Ascending aorta (tissue), 2 donors: ENCODE results near the gene PLPP3. TPM values are rescaled to one million over a fixed set of nuclear protein-coding genes. Genes with fewer than 3 reads are reported as not detected.
A peak's percentile ranks its signal among the peaks of the same experiment; 100 is the strongest.

Experiments
- DNase-seq, 2 donors: peaks; one replicate each; pipeline ENCODE4 v3.0.0-alpha.2; 2019; ENCODE audit warnings: low spot score in 2 of 2
- H3K27ac ChIP-seq, 2 donors: fragments of 200-600 bp; sonication (generic); one replicate each; pipeline ENCODE4 v1.5.1; 2016 to 2017; ENCODE audit warnings: mild to moderate bottlenecking in 1 of 2
- H3K27me3 ChIP-seq: fragments of 200-600 bp; sonication (generic); one replicate; pipeline ENCODE4 v1.5.1; 2017
- H3K36me3 ChIP-seq, 2 donors: fragments of 200-600 bp; sonication (generic); one replicate each; pipeline ENCODE4 v1.5.1; 2016
- H3K4me1 ChIP-seq, 2 donors: fragments of 200-600 bp; sonication (generic); one replicate each; pipeline ENCODE4 v1.5.1; 2016 to 2017; ENCODE audit warnings: mild to moderate bottlenecking in 1 of 2
- H3K4me3 ChIP-seq, 2 donors: fragments of 200-600 bp; sonication (generic); one replicate each; pipeline ENCODE4 v1.5.1; 2016 to 2017; ENCODE audit warnings: mild to moderate bottlenecking in 1 of 2
- H3K9me3 ChIP-seq, 2 donors: fragments of 200-600 bp; sonication (generic); one replicate each; pipeline ENCODE4 v1.5.1; 2016
- intact Hi-C: fragments of 100-400 bp; cut with DNase I; formaldehyde crosslinking; loops from one replicate; pipeline ENCODE4 v1.15.1; 2023
- total RNA-seq: library from RNA; depleted of rRNA; stranded (reverse); fragments of >200 nt; gene quantifications from one replicate; pipeline ENCODE4 v1.1.0, GENCODE V29; 2016
- TF ChIP-seq, protein P1 (sequence below), 3 experiments: fragments of 200-600 bp in 2 of 3; fragments of 450-650 bp in 1 of 3; sonication (generic) in 2 of 3; IDR thresholded peaks; one replicate each; pipeline ENCODE4 v1.5.1; 2016 to 2019; ENCODE audit warnings: antibody characterized with exemption in 3 of 3, mild to moderate bottlenecking in 1 of 3, moderate library complexity in 1 of 3

PLPP3 gene
- total RNA-seq, 1 donor from 2014 or later: 87.7 TPM

DNA sequence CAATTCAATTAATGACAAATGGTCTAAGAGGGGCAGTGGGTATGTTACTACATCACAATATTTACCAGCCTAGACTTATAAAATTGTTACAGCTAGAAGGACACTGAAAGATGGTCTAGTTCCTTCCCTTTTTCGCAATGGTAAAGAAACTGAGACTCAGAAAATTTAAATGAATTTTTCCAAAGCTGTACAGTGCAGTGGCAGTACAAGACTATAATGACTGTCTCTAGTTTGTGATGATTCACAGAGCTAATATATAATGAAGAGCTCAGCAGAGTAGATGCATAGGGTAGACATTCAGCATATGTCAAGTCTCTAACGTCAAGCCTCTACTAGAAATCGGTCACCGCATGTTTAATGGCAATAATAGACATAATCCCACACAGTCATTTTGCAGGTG lies 4.6 kb downstream of the PLPP3 start:
- H3K4me3 ChIP-seq: peak overlapping the region in 1 of 2 donors; percentile 92

DNA sequence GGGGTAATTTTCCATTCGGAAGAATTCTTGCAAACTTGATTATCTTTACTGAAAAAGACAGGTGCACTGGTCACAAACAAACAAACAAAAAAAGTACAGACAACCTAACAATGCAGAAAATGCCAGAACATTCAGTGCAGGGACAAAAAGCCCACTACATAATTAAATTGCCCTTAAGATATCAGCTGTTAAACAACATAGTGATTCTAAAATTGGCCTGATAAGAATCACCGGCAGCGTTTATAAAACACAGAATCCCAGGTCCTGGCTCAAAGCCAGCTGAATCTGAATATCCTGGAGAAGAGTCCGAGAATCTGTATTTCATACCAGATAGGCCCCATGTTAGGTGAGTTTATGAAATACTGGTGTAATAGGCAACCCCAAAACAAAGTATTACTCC lies 6.1 kb downstream of the PLPP3 start:
- H3K4me1 ChIP-seq: peaks cover 0 to 35% of the 10 kb centered on the region in 2 donors

More for the DNA sequence above, 4.6 kb downstream of the PLPP3 start:
- Histone ChIP-seq H3K9me3 (no peaks in the 10 kb centered on the region), H3K27me3 (no peaks in the 10 kb centered on the region), H3K27ac (no peak overlapping the region), H3K36me3 (no peaks in the 10 kb centered on the region), H3K4me1 (peaks cover 0 to 29% of the 10 kb centered on the region in 2 donors)
- intact Hi-C loops: loop anchor here (5.0 to 10.0 kb wide), 4 partner anchors 100 to 1197 kb away; no protein-coding TSS in a partner anchor
- TF ChIP-seq, protein P1, sequence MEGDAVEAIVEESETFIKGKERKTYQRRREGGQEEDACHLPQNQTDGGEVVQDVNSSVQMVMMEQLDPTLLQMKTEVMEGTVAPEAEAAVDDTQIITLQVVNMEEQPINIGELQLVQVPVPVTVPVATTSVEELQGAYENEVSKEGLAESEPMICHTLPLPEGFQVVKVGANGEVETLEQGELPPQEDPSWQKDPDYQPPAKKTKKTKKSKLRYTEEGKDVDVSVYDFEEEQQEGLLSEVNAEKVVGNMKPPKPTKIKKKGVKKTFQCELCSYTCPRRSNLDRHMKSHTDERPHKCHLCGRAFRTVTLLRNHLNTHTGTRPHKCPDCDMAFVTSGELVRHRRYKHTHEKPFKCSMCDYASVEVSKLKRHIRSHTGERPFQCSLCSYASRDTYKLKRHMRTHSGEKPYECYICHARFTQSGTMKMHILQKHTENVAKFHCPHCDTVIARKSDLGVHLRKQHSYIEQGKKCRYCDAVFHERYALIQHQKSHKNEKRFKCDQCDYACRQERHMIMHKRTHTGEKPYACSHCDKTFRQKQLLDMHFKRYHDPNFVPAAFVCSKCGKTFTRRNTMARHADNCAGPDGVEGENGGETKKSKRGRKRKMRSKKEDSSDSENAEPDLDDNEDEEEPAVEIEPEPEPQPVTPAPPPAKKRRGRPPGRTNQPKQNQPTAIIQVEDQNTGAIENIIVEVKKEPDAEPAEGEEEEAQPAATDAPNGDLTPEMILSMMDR (IDR thresholded peaks at IDR 0.05): no peak
- no peak for DNase-seq

GRCh38 chr1:56572334-56573050 lies 6.9 kb downstream of the PLPP3 start:
- H3K4me1 ChIP-seq: peaks cover 0 to 35% of the 10 kb centered on the region in 2 donors
- no peak for DNase-seq
- TF ChIP-seq, protein P1 (IDR thresholded peaks at IDR 0.05): no peak
- H3K9me3 ChIP-seq: no peaks in the 10 kb centered on the region
- H3K4me3 ChIP-seq: peak overlapping the region; percentile 23 to 49
- H3K36me3 ChIP-seq: no peaks in the 10 kb centered on the region
- peak overlapping the region; percentile 39 to 56 for H3K27ac ChIP-seq
- no peaks in the 10 kb centered on the region for H3K27me3 ChIP-seq
- intact Hi-C loops: loop anchor here (10.0 kb wide), 2 partner anchors 98 to 988 kb away; no protein-coding TSS in a partner anchor

More for the DNA sequence above, 6.1 kb downstream of the PLPP3 start:
- TF ChIP-seq, protein P1 (IDR thresholded peaks at IDR 0.05): no peak
- Histone ChIP-seq H3K9me3 (no peaks in the 10 kb centered on the region), H3K4me3 (peak overlapping the region in 1 of 2 donors; percentile 49), H3K36me3 (no peaks in the 10 kb centered on the region), H3K27me3 (no peaks in the 10 kb centered on the region), H3K27ac (peak overlapping the region; percentile 8 to 39)
- intact Hi-C loops: loop anchor here (10.0 kb wide), 2 partner anchors 99 to 989 kb away; no protein-coding TSS in a partner anchor
- DNase-seq: no peak

GRCh38 chr1:56571448-56571847 lies 7.9 kb downstream of the PLPP3 start:
- intact Hi-C loops: loop anchor here (10.0 kb wide), 2 partner anchors 97 to 987 kb away; no protein-coding TSS in a partner anchor
- TF ChIP-seq, protein P1 (IDR thresholded peaks at IDR 0.05): no peak
- no peaks in the 10 kb centered on the region for H3K27me3 ChIP-seq
- no peak overlapping the region for H3K4me3 ChIP-seq
- peaks cover 0 to 29% of the 10 kb centered on the region in 2 donors for H3K4me1 ChIP-seq
- no peak overlapping the region for H3K27ac ChIP-seq
- no peaks in the 10 kb centered on the region for H3K9me3 ChIP-seq
- no peak for DNase-seq
- no peaks in the 10 kb centered on the region for H3K36me3 ChIP-seq

DNA sequence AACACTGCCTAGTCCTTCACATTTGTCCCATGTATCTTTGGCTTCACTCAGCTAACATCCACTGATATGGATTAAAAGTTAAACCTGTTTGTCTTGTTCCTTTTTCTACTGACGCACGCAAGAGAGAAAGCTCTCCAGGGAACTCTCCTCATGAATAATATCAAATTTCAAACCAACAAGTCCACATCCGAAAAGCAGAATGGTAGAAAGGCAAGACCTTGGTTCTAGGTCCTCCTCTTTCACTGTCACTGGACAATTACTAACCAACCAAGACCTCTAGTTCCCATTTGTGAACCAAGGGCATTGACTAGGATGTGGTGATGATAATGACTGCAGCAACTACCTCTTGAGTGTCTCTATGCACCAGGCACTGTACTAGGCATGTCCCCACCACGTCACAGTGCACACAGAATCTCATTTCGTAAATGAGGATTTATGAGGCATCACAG lies 8.4 kb downstream of the PLPP3 start:
- H3K4me3 ChIP-seq: no peak overlapping the region
- no peaks in the 10 kb centered on the region for H3K27me3 ChIP-seq
- DNase-seq: no peak
- intact Hi-C loops: loop anchor here (10.0 kb wide), 2 partner anchors 96 to 986 kb away; no protein-coding TSS in a partner anchor
- TF ChIP-seq, protein P1 (IDR thresholded peaks at IDR 0.05): no peak
- no peaks in the 10 kb centered on the region for H3K9me3 ChIP-seq
- H3K4me1 ChIP-seq: peaks cover 0 to 30% of the 10 kb centered on the region in 2 donors
- H3K36me3 ChIP-seq: no peaks in the 10 kb centered on the region
- H3K27ac ChIP-seq: no peak overlapping the region
